GM10248 (cell line): ENCODE measurements around the gene ALPI.

Experiments
- CTCF ChIA-PET: fragments of 300-600 bp; sonication (Branson Sonifier 250); formaldehyde crosslinking; extraction: SDS; loops from one replicate; lab custom pipeline; 2021; ENCODE audit warnings: antibody characterized with exemption; lab: Yijun Ruan, JAX
- POLR2A ChIA-PET: fragments of 350-650 bp; sonication (Branson Sonifier 250); formaldehyde crosslinking; extraction: SDS; loops from one replicate; lab custom pipeline; 2020; ENCODE audit warnings: antibody characterized with exemption; lab: Yijun Ruan, JAX
- DNase-seq: peaks from one replicate; pipeline ENCODE4 v3.0.0; 2012; ENCODE audit errors: extremely low spot score
- CTCF ChIP-seq: IDR thresholded peaks from 2 replicates; pipeline ENCODE4 v1.5.1; 2012; ENCODE audit warnings: mild to moderate bottlenecking, low read depth; ENCODE audit errors: extremely low read depth, missing control alignments, control extremely low read depth

The ALPI gene

GRCh38 chr2:232473467-232473890 lies 17.5 kb downstream of the ALPI start:
- no peak for TF ChIP-seq CTCF
- ChIA-PET POLR2A (no interaction called here), CTCF (interaction anchor here (1.2 kb wide), 1 partner anchor 8 kb away, joined by 3 read pairs; no protein-coding TSS in a partner anchor)
- no peak for DNase-seq

DNA sequence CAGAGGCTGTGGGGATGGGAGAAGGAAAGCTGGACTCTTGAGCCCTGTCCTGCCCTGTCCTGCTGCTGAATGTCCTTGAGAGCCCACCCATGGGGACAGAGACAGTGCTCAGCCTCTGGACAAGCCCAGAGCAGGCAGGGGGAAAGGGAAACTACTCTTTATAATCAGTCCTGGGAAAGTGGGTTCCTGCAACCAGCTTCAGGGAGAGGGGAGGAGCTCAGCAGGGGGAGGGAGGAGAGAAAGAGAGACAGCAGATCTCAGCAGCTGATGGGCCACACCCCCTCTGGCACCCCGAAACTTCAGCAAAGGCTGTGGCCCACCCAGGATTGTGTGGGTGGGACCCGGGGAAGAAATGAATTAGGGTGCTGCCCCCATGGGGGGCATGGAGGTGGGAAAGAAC lies 20.1 kb downstream of the ALPI start:
- no peak for TF ChIP-seq CTCF
- POLR2A ChIA-PET, result no interaction called here
- CTCF ChIA-PET, result interaction anchor here (1.0 to 1.5 kb wide), 4 partner anchors 13 to 141 kb away, joined by 3 to 4 read pairs (median 4); partner anchors contain the start of gene PRSS56
- DNase-seq, result no peak

DNA sequence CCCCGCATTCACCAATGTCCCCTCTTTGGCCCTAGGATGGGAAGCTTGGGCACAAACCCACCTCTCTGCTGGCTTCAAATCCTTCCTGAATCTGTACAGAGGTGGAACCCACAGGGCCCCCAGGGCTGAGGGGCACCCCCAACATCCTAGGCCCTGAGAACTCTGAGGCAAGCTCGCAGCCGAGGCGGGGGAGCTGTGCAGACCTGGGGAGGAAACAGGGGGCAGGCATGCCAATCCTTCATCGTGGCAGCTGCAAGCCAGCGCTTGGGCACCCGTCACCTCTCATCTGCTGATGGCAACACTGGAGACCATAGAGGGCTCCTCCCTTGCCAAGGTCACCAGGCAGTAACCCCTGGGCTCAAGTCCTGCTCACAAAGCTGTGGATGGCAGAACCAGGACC lies 20.8 kb downstream of the ALPI start:
- ChIA-PET POLR2A (no interaction called here), CTCF (interaction anchor here (1.0 to 1.2 kb wide), 2 partner anchors 14 to 570 kb away, joined by 3 read pairs; no protein-coding TSS in a partner anchor)
- TF ChIP-seq CTCF, result no peak
- DNase-seq, result no peak

- TF ChIP-seq CTCF, result no peak
- POLR2A ChIA-PET, result no interaction called here
- CTCF ChIA-PET, result interaction anchor here (1.2 to 1.5 kb wide), 2 partner anchors 13 to 572 kb away, joined by 3 read pairs; no protein-coding TSS in a partner anchor
- DNase-seq, result no peak
These were observed 22.0 kb downstream of the ALPI start for GRCh38 chr2:232477751-232478510.

GRCh38 chr2:232478571-232479340 lies 22.8 kb downstream of the ALPI start:
- CTCF ChIA-PET, result interaction anchor here (1.5 kb wide), 1 partner anchor 14 kb away, joined by 3 read pairs; no protein-coding TSS in a partner anchor
- no peak for TF ChIP-seq CTCF
- POLR2A ChIA-PET, result no interaction called here
- no peak for DNase-seq
